GM21717 (cell line): ENCODE measurements around the gene PARD3.

Source experiments
- ATAC-seq: cut with Tn5 transposase; IDR thresholded peaks from one replicate; pipeline ENCODE4 v1.9.1; 2021; ENCODE audit warnings: mild to moderate bottlenecking, moderate library complexity; ENCODE audit not compliant: unreplicated experiment

The PARD3 gene

DNA sequence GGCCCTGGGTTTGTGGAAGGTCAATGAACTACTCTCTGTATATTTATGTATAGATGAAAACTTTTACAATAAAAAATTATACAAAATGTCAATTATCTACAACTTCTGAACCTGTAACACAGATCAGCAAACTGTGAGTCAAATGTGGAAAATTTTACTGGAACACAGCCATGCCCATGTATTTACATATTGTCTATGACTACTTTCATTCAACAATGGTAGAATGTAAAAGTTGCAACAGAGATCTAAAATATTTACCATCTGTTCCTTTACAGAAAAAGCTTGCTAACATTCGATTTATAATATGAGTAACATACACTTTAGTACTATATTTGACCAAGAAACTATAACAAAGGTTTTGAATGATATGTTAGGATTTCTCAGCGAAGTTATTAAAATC lies 481.6 kb downstream of the PARD3 start:
- ATAC-seq, result no peak

- ATAC-seq, result no peak
Measured at GRCh38 chr10:34327184-34327583, 487.9 kb downstream of the PARD3 start.

GRCh38 chr10:34323192-34323591 lies 491.9 kb downstream of the PARD3 start:
- ATAC-seq, result no peak

GRCh38 chr10:34320265-34320664 lies 494.8 kb downstream of the PARD3 start:
- no peak for ATAC-seq

DNA sequence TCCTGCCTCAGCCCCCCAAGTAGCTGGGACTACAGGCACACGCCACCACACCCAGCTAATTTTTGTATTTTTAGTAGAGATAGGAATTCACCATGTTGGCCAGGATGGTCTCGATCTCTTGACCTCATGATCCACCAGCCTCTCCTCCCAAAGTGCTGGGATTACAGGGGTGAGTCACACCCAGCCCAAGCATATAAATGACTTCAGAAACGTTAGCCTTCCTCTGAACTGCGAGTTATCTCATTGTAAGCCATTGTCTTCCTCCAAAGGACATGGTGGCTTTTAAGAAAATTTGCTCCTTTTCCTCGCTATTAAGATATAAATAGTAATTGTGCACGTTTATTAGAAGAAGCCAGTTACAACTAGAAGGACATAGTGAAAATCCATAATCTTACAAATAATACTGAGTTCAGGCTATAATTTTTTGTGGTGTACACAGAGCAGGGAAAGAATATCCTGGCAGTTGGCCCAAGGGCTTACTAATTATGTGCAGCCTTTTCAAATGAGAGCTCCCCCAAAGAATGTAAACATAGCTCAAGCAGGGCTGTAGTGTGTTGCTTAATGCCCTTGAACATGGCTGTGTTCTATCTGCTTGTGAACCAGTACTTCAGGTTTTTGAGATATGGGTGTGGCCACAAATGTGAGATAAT lies 495.8 kb downstream of the PARD3 start:
- ATAC-seq, result no peak

DNA sequence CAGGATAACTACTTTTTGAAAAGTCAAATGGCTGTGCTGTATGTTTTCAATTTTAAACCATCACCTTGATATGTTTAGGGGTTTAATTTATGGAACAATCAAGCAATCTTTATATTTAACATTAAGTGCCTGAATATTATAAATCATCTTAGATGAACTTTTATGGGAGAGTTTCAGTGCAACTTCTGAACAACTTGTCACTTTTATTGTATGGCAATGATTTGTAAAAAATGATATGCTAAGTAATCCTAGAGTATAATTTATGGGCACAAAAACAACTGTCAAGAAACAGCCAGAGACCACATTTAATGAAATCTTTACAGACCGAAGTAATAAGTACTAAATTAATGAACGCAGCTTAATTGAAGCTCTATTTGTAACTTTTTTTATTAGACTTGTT lies 498.9 kb downstream of the PARD3 start:
- ATAC-seq, result no peak

DNA sequence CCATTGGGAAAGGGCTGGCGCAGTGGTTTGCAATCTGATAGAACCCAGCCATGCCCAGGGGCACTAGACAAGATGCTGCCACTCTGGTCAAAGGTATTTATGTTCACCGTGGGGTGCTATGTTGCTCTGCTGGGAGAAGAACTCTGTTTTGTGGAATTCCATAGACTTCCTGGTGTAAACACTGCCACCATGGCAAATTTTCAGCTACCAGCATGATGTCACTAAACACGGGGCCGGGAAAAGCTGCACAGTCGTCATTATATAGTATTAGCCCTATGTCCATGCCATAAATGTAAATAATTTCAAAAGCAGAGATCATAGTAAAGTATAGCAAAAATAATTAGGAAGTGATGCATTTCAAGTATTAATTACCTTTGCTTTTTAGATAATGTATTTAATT lies 500.6 kb downstream of the PARD3 start:
- no peak for ATAC-seq

- ATAC-seq, result no peak
Measured at GRCh38 chr10:34313888-34314287, 501.2 kb downstream of the PARD3 start.

DNA sequence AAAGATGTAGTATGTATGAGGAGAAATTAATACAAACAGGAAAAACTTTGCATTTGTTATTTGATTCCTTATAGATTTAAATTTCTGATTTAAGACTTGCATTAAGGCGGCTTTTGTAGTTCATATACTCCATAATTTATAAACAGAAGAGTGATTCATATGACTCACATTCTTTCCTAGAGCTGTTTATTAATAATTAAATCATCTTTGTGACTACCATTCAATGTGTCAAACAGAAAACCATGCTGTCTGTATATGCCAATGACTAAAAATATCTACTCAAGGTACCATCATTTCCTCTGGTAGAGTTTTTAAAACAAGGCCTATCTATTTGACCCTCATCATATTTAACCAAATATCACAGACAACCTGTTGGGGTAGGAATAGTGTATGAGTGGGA lies 501.7 kb downstream of the PARD3 start:
- ATAC-seq, result no peak

GRCh38 chr10:34311679-34312078 lies 503.4 kb downstream of the PARD3 start:
- ATAC-seq, result no peak

- no peak for ATAC-seq
Measured at GRCh38 chr10:34310234-34310633, 504.9 kb downstream of the PARD3 start.

GRCh38 chr10:34305189-34305588 lies 509.9 kb downstream of the PARD3 start:
- peak; percentile 52 for ATAC-seq

- no peak for ATAC-seq
Measured at GRCh38 chr10:34303022-34303421, 512.1 kb downstream of the PARD3 start.

DNA sequence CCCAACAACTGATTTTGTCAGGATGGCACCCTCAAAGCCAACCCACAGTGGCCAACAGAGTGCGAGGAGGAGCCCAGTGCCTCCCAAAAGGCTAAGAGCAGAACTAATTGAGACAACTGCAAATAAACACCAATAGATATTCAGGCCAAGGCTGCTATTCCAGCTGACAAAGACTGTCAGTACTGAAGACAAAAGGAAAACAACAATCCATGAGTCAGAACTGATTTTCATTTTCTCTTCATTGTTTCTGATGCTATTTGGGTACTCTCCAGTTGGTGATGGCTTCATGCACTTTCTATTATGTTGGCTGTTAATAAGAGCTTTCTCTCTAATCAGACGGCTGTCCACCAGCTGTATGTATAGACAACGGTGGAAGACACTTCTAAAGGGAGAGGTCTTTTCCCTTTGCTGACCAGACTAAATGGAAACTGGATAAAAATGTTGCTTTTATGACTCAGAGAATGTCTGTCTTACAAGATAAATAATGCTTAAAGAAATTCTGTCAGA lies 515.9 kb downstream of the PARD3 start:
- ATAC-seq, result no peak

GRCh38 chr10:34298346-34298818 lies 516.7 kb downstream of the PARD3 start:
- ATAC-seq, result no peak

DNA sequence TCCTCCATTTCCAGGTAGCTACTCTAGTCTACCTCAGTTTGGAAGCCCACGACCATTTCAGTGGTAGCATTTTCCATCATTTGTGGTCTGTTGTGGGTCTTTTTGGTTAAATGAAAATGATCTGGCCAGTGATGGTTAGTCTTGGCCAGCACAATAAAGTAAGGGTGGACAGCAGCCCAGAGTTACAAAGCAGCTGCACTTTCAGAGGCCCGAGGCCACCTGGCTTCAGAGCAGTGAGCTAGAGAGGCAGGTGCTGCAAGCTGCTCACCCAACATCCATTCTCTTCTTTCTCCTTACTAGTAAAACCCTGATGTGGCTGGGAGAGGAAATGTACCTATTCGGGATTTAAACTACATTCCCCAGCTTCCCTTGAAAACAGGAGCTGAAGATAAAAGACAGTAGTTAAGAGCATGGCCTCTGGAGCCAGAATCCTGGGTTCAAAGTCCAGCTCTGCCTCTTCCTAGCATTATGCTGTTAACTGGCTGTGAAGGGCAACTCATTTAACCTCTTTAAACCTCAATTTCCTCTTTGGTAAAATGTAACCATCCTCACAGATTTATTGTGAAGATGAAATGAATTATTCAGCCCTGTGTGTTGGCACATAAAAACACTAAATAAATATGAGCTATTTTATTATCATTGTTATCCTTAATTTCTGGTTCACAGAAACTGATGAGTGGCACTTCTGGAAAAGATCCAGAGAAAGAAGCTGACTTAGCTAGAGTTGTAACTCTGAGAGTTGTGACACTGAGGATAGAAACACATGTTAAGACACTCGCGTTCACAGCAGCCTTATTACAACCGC lies 517.4 kb downstream of the PARD3 start:
- no peak for ATAC-seq

DNA sequence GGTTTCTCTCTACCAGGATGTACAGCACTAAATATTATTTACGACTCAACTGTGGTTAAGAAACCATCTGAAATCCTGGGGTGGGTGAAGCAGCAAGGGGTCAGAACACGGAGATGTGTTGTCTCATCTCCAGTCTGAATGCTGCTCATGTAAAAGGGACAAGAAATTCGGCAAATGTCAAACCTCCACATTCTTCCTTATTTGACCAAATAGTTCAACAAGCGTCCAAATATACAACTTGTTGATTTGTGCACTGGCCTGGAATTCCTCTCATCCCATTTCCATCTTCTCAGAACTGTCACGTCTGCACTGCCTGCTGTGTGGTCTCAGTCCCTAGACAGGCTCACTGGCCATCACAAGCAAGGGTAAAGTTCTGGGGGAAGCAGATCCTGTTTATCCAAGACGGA lies 520.0 kb downstream of the PARD3 start:
- no peak for ATAC-seq

- ATAC-seq, result no peak
Measured at GRCh38 chr10:34294137-34294536, 521.0 kb downstream of the PARD3 start.

DNA sequence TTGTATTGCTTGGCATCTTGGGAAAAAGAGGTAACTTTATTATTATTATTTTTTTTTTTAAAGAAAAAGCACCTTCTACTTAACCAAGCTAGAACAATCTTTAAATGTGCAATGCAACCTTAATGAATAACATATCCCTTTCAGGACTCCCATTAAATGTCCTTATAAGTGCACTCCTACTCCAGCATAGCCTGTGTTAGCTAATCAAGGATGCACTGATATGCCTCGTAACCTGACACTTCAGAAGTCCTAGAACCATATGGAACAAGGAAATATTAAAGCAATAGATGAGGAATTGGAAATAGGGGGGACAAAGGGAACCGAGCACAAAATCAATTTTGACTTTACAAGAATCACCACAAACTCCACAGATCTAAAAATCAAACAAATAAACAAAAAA lies 522.4 kb downstream of the PARD3 start:
- ATAC-seq, result no peak

GRCh38 chr10:34292194-34292565 lies 522.9 kb downstream of the PARD3 start:
- ATAC-seq, result no peak

- ATAC-seq, result no peak
Measured at GRCh38 chr10:34291466-34292193, 523.5 kb downstream of the PARD3 start.
